SU-DHL-6 (cell line): ENCODE measurements around the gene ZNF334.

Source experiments
- H2AFZ ChIP-seq: fragments of 200-600 bp; sonication (generic); 2 replicates; pipeline ENCODE4 v1.6.1; 2014; ENCODE audit warnings: low read depth, mild to moderate bottlenecking, moderate library complexity, mixed read lengths, antibody characterized with exemption, low read length; ENCODE audit not compliant: severe bottlenecking
- H3F3A ChIP-seq: fragments of 200-600 bp; shearing (Covaris generic); 2 replicates; pipeline ENCODE4 v1.6.0; 2016; ENCODE audit warnings: antibody characterized with exemption, mild to moderate bottlenecking; ENCODE audit not compliant: insufficient read depth
- H3K27ac ChIP-seq: fragments of 200-600 bp; sonication (generic); 2 replicates; pipeline ENCODE4 v1.5.1; 2016; ENCODE audit warnings: low read depth, mild to moderate bottlenecking, low read length, moderate library complexity, mixed read lengths
- H3K27me3 ChIP-seq: fragments of 200-600 bp; sonication (generic), shearing (Covaris generic); 2 replicates; pipeline ENCODE4 v1.6.0; 2014; ENCODE audit warnings: mild to moderate bottlenecking, low read length
- H3K36me3 ChIP-seq: fragments of 200-600 bp; sonication (generic); 2 replicates; pipeline ENCODE4 v1.6.1; 2014; ENCODE audit warnings: mild to moderate bottlenecking, low read length, mixed read lengths
- H3K4me2 ChIP-seq: fragments of 300-600, 200-600 bp; shearing (Covaris generic), sonication (generic); 2 replicates; pipeline ENCODE4 v1.6.0; 2014; ENCODE audit warnings: low read length, low read depth, mild to moderate bottlenecking; ENCODE audit not compliant: poor library complexity, severe bottlenecking
- H3K4me3 ChIP-seq: fragments of 200-600 bp; sonication (generic); 2 replicates; pipeline ENCODE4 v1.5.1; 2014; ENCODE audit warnings: antibody characterized with exemption, low read length, mild to moderate bottlenecking, mixed read lengths; ENCODE audit not compliant: insufficient read depth, poor library complexity, severe bottlenecking
- H3K79me2 ChIP-seq: fragments of 200-600 bp; sonication (generic); 2 replicates; pipeline ENCODE4 v1.6.1; 2014; ENCODE audit warnings: mild to moderate bottlenecking, low read length, moderate library complexity; ENCODE audit not compliant: insufficient read depth
- H3K9ac ChIP-seq: fragments of 200-600 bp; sonication (generic); 2 replicates; pipeline ENCODE4 v1.7.0; 2014; ENCODE audit warnings: mild to moderate bottlenecking, low read length
- H3K9me2 ChIP-seq: fragments of 200-600 bp; sonication (generic); replicated peaks from 2 replicates; pipeline ENCODE4 v1.6.1; 2014; ENCODE audit warnings: low read length; ENCODE audit not compliant: insufficient read depth
- H3K9me3 ChIP-seq: fragments of 200-600 bp; sonication (generic); 2 replicates; pipeline ENCODE4 v1.6.1; 2014; ENCODE audit warnings: low read length, mixed read lengths; ENCODE audit not compliant: insufficient read depth
- H4K20me1 ChIP-seq: fragments of 200-600 bp; sonication (generic); 2 replicates; pipeline ENCODE4 v1.6.1; 2014; ENCODE audit warnings: low read depth, mild to moderate bottlenecking, antibody characterized with exemption, low read length, moderate library complexity, mixed read lengths
- CTCF ChIP-seq: fragments of 200-600 bp; sonication (generic); IDR thresholded peaks from one replicate; pipeline ENCODE4 v1.5.1; 2017; ENCODE audit warnings: antibody characterized with exemption, mild to moderate bottlenecking, low read length, moderate library complexity; ENCODE audit not compliant: insufficient read depth, poor library complexity, severe bottlenecking
- EZH2phosphoT487 ChIP-seq: fragments of 200-600 bp; sonication (generic), shearing (Covaris generic); conservative IDR thresholded peaks from 2 replicates; pipeline ENCODE4 v1.6.1; 2018; ENCODE audit warnings: mild to moderate bottlenecking, antibody characterized with exemption, low read length, moderate library complexity, mixed read lengths

The ZNF334 gene

GRCh38 chr20:46553926-46554325, 40.6 kb upstream of the ZNF334 start:
- H3K4me3 ChIP-seq = no peak overlapping the region
- no peak overlapping the region for H3K9ac ChIP-seq
- H3F3A ChIP-seq = no peaks in the 10 kb centered on the region
- no peaks in the 10 kb centered on the region for H3K9me2 ChIP-seq
- no peaks in the 10 kb centered on the region for H3K27me3 ChIP-seq
- H2AFZ ChIP-seq = no peak overlapping the region
- H3K36me3 ChIP-seq = no peaks in the 10 kb centered on the region
- no peaks in the 10 kb centered on the region for H4K20me1 ChIP-seq
- TF ChIP-seq EZH2phosphoT487 (no peak), CTCF (no peak)
- no peak overlapping the region for H3K27ac ChIP-seq
- H3K79me2 ChIP-seq = no peaks in the 10 kb centered on the region
- H3K4me2 ChIP-seq = no peak overlapping the region
- H3K9me3 ChIP-seq = no peaks in the 10 kb centered on the region

GRCh38 chr20:46552460-46553420, 39.4 kb upstream of the ZNF334 start:
- H3F3A ChIP-seq = no peaks in the 10 kb centered on the region
- H3K9me3 ChIP-seq = no peaks in the 10 kb centered on the region
- no peaks in the 10 kb centered on the region for H3K79me2 ChIP-seq
- H3K9ac ChIP-seq = no peak overlapping the region
- no peaks in the 10 kb centered on the region for H3K36me3 ChIP-seq
- no peaks in the 10 kb centered on the region for H3K9me2 ChIP-seq
- H2AFZ ChIP-seq = no peak overlapping the region
- TF ChIP-seq EZH2phosphoT487 = no peak
- TF ChIP-seq CTCF = no peak
- no peak overlapping the region for H3K27ac ChIP-seq
- no peak overlapping the region for H3K4me3 ChIP-seq
- H4K20me1 ChIP-seq = no peaks in the 10 kb centered on the region
- no peaks in the 10 kb centered on the region for H3K27me3 ChIP-seq
- no peak overlapping the region for H3K4me2 ChIP-seq

- H3K4me2 ChIP-seq = no peak overlapping the region
- no peaks in the 10 kb centered on the region for H3K79me2 ChIP-seq
- H3K4me3 ChIP-seq = no peak overlapping the region
- H3K27ac ChIP-seq = no peak overlapping the region
- no peaks in the 10 kb centered on the region for H4K20me1 ChIP-seq
- H2AFZ ChIP-seq = no peak overlapping the region
- H3K9ac ChIP-seq = no peak overlapping the region
- H3F3A ChIP-seq = no peaks in the 10 kb centered on the region
- no peaks in the 10 kb centered on the region for H3K9me2 ChIP-seq
- no peaks in the 10 kb centered on the region for H3K27me3 ChIP-seq
- H3K9me3 ChIP-seq = no peaks in the 10 kb centered on the region
- TF ChIP-seq CTCF = no peak
- TF ChIP-seq EZH2phosphoT487 = no peak
- H3K36me3 ChIP-seq = no peaks in the 10 kb centered on the region
These were observed 38.4 kb upstream of the ZNF334 start for GRCh38 chr20:46551522-46552381.
